HEK293T (cell line): ENCODE measurements around the gene P2RY13.

ENCODE experiments used
- ARNT ChIP-seq: fragments of 450-650 bp; IDR thresholded peaks from 2 replicates; pipeline ENCODE4 v1.6.1; 2017; ENCODE audit warnings: mild to moderate bottlenecking
- SP1 ChIP-seq: fragments of 450-650 bp; IDR thresholded peaks from 2 replicates; pipeline ENCODE4 v1.6.1; 2017

- TF ChIP-seq SP1 (no peak), ARNT (no peak)
Measured at GRCh38 chr3:151283387-151283786, 46.0 kb downstream of the P2RY13 start.
